GM21515 (cell line): ENCODE measurements around the gene HSBP1L1.

ENCODE experiments used
- ATAC-seq: cut with Tn5 transposase; IDR thresholded peaks from one replicate; pipeline ENCODE4 v1.9.1; 2021; ENCODE audit not compliant: unreplicated experiment

Gene HSBP1L1

GRCh38 chr18:79964330-79965118, at the start of gene HSBP1L1:
Gene HSBP1L1, plus strand, starts transcription at chr18:79964643. Its CDS starts 93 bp downstream, at chr18:79964736.
- ATAC-seq: peak; percentile 76

GRCh38 chr18:79915161-79916127, 49.0 kb upstream of the HSBP1L1 start:
- ATAC-seq: no peak

GRCh38 chr18:79916128-79916494, 48.3 kb upstream of the HSBP1L1 start:
- ATAC-seq: no peak

- ATAC-seq: no peak
Observed at GRCh38 chr18:79916546-79917168, 47.8 kb upstream of the HSBP1L1 start.

- ATAC-seq: no peak
Observed at GRCh38 chr18:79917169-79917852, 47.1 kb upstream of the HSBP1L1 start.

- ATAC-seq: no peak
Observed at GRCh38 chr18:79917853-79918614, 46.4 kb upstream of the HSBP1L1 start.

GRCh38 chr18:79918615-79919011, 45.8 kb upstream of the HSBP1L1 start:
- no peak for ATAC-seq

GRCh38 chr18:79919089-79919488, 45.4 kb upstream of the HSBP1L1 start:
- ATAC-seq: no peak

GRCh38 chr18:79921984-79922965, 42.2 kb upstream of the HSBP1L1 start:
- ATAC-seq: no peak

GRCh38 chr18:79922971-79923411, 41.5 kb upstream of the HSBP1L1 start:
- ATAC-seq: no peak

- ATAC-seq: no peak
Observed at GRCh38 chr18:79923896-79924585, 40.4 kb upstream of the HSBP1L1 start.

- no peak for ATAC-seq
Observed at GRCh38 chr18:79924814-79925731, 39.4 kb upstream of the HSBP1L1 start.

GRCh38 chr18:79926306-79926705, 38.1 kb upstream of the HSBP1L1 start:
- ATAC-seq: no peak

GRCh38 chr18:79926715-79927606, 37.5 kb upstream of the HSBP1L1 start:
- no peak for ATAC-seq

- ATAC-seq: no peak
Observed at GRCh38 chr18:79927607-79928562, 36.6 kb upstream of the HSBP1L1 start.
